Liver (tissue), 9 donors: ENCODE results near the gene CPOX. TPM values are rescaled to one million over a fixed set of nuclear protein-coding genes. Genes with fewer than 3 reads are reported as not detected.

Source experiments
- DNase-seq: peaks from one replicate; pipeline ENCODE4 v3.0.0-alpha.2; 2017; ENCODE audit warnings: low spot score
- H3K27ac ChIP-seq, 2 donors: one replicate each; pipeline ENCODE4 v1.7.0; 2013; ENCODE audit warnings: inconsistent platforms in 2 of 2, low read length in 2 of 2, control low read depth in 1 of 2, low read depth in 1 of 2, mild to moderate bottlenecking in 1 of 2
- H3K27me3 ChIP-seq, 4 donors: one replicate each; pipeline versions ENCODE4 v1.6.1 to v1.7.0; 2013; ENCODE audit warnings: low read length in 3 of 4, inconsistent platforms in 1 of 4, mild to moderate bottlenecking in 1 of 4, moderate library complexity in 1 of 4; ENCODE audit not compliant: control insufficient read depth in 4 of 4, insufficient read depth in 4 of 4
- H3K36me3 ChIP-seq, 4 donors: one replicate each; pipeline versions ENCODE4 v1.6.1 to v1.7.0; 2013; ENCODE audit warnings: low read length in 3 of 4, mild to moderate bottlenecking in 3 of 4, low read depth in 1 of 4, moderate library complexity in 1 of 4; ENCODE audit not compliant: control insufficient read depth in 4 of 4, insufficient read depth in 3 of 4
- H3K4me1 ChIP-seq, 4 donors: one replicate each; pipeline versions ENCODE4 v1.6.1 to v1.7.0; 2013; ENCODE audit warnings: low read length in 3 of 4, mild to moderate bottlenecking in 3 of 4, moderate library complexity in 1 of 4; ENCODE audit not compliant: control insufficient read depth in 4 of 4, insufficient read depth in 4 of 4
- H3K4me3 ChIP-seq, 3 donors: one replicate each; pipeline versions ENCODE4 v1.6.1 to v1.7.0; 2013; ENCODE audit warnings: low read length in 3 of 3, control low read depth in 1 of 3, low read depth in 1 of 3, mild to moderate bottlenecking in 1 of 3
- H3K9ac ChIP-seq, 2 donors: one replicate each; pipeline ENCODE4 v1.7.0; 2013; ENCODE audit warnings: low read length in 2 of 2, mild to moderate bottlenecking in 2 of 2, moderate library complexity in 2 of 2, control low read depth in 1 of 2, low read depth in 1 of 2
- H3K9me3 ChIP-seq, 4 donors: one replicate each; pipeline versions ENCODE4 v1.6.1 to v1.7.0; 2013; ENCODE audit warnings: low read length in 3 of 4; ENCODE audit not compliant: control insufficient read depth in 4 of 4
- EGR1 ChIP-seq, 2 donors: IDR thresholded peaks; 2 replicates each; pipeline ENCODE4 v1.6.1; 2016 to 2018; ENCODE audit warnings: antibody characterized with exemption in 2 of 2, low read depth in 2 of 2
- FOXA1 ChIP-seq: IDR thresholded peaks from 2 replicates; pipeline ENCODE4 v1.6.1; 2016; ENCODE audit warnings: antibody characterized with exemption
- GABPA ChIP-seq, 2 donors: IDR thresholded peaks in 1 of 2; conservative IDR thresholded peaks in 1 of 2; 2 replicates each; pipeline ENCODE4 v1.6.1; 2016; ENCODE audit warnings: antibody characterized with exemption in 2 of 2, mild to moderate bottlenecking in 1 of 2, moderate library complexity in 1 of 2
- HNF4A ChIP-seq, 2 donors: conservative IDR thresholded peaks; 2 replicates each; pipeline ENCODE4 v1.6.1; 2016; ENCODE audit warnings: antibody characterized with exemption in 2 of 2, mild to moderate bottlenecking in 2 of 2
- HNF4G ChIP-seq: IDR thresholded peaks from 2 replicates; pipeline ENCODE4 v1.6.1; 2016; ENCODE audit warnings: antibody characterized with exemption
- JUND ChIP-seq, 2 donors: IDR thresholded peaks; 2 replicates each; pipeline ENCODE4 v1.6.1; 2016; ENCODE audit warnings: antibody characterized with exemption in 2 of 2
- NR2F2 ChIP-seq: IDR thresholded peaks from 2 replicates; pipeline ENCODE4 v1.6.1; 2016; ENCODE audit warnings: antibody characterized with exemption
- RAD21 ChIP-seq, 2 donors: IDR thresholded peaks; 2 replicates each; pipeline ENCODE4 v1.6.1; 2016; ENCODE audit warnings: antibody characterized with exemption in 2 of 2, mild to moderate bottlenecking in 2 of 2
- RXRA ChIP-seq, 2 donors: IDR thresholded peaks; 2 replicates each; pipeline ENCODE4 v1.6.1; 2017 to 2018; ENCODE audit warnings: antibody characterized with exemption in 2 of 2, mild to moderate bottlenecking in 1 of 2
- SP1 ChIP-seq: IDR thresholded peaks from 2 replicates; pipeline ENCODE4 v1.6.1; 2018; ENCODE audit warnings: antibody characterized with exemption, mild to moderate bottlenecking
- TAF1 ChIP-seq: conservative IDR thresholded peaks from 2 replicates; pipeline ENCODE4 v1.6.1; 2016; ENCODE audit warnings: antibody characterized with exemption, mild to moderate bottlenecking
- YY1 ChIP-seq: IDR thresholded peaks from 2 replicates; pipeline ENCODE4 v1.6.1; 2016; ENCODE audit warnings: antibody characterized with exemption, mild to moderate bottlenecking
- WGBS: extraction: QIAGEN DNeasy Blood & Tissue Kit; methylation state at CpG from one replicate; pipeline ENCODE4 v1.1.7; 2013; 5-methylcytosine and 5-hydroxymethylcytosine counted together
- polyA plus RNA-seq, 2 donors: library from polyadenylated mRNA; stranded (reverse) in 1 of 2; unstranded in 1 of 2; fragments of 200-250 nt in 1 of 2; fragments of >200 nt in 1 of 2; fragmentation: Nextera tagmentation in 1 of 2; extraction: Ambion mirVana in 1 of 2; gene quantifications; one replicate each; pipeline versions ENCODE4 v1.2.1 to v1.2.3, GENCODE V29; 2013 to 2015
- total RNA-seq, 2 donors: library from RNA; depleted of rRNA; stranded (reverse); fragments of >200 nt; gene quantifications; one replicate each; pipeline ENCODE4 v1.2.3, GENCODE V29; 2014
- TF ChIP-seq, protein P1 (sequence below): IDR thresholded peaks from 2 replicates; pipeline ENCODE4 v1.6.1; 2016; ENCODE audit warnings: antibody characterized with exemption
- TF ChIP-seq, protein P2 (sequence below): fragments of 150-350 bp; IDR thresholded peaks from 2 replicates; pipeline ENCODE4 v1.5.1; 2017; ENCODE audit warnings: improper control_type of control experiment, low read depth, low read length; ENCODE audit not compliant: missing input control
- TF ChIP-seq, protein P3 (sequence below): IDR thresholded peaks from 2 replicates; pipeline ENCODE4 v1.6.1; 2016; ENCODE audit warnings: antibody characterized with exemption
- donor health status: healthy.
- donor health status: healthy.
- donor health status: healthy.
- donor health status: healthy.
- donor health status: healthy.

CPOX gene
- total and polyA plus RNA-seq, 4 donors, result 8.8 to 280 (median 16.3) TPM

DNA sequence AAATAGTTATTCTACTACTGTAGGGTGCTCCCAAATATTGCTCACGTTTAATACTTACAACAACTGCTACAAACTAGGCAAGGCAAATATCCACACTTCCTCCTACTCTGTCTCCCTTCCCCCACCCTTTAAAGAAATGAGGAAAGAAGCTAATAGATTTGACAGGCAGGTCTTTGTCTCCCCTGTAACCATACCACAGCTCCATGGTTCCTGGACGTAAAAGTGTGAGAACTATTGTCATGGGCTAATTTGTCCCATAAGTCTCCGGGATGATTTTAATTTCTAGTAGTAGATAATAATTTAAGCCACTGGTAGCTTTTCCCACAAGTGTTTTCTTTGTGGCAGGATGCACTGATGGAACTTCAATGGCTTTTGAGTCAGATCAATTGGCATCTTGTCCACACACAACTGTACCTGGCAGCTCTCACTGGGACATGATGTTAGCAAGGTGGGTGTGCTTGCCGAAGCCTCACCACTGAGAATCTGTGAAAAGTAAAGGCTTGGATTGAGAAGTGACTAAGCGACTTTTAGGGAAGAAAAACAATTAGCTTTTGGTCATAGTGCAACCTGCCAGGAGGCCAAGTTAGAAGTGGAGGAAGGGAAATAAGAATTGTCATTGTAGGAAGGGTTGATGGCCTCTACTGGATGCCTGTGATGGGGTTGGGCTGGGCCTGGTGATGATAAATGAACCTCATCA, 1.4 kb upstream of the CPOX start:
- no peak for TF ChIP-seq SP1
- TF ChIP-seq, protein P1, sequence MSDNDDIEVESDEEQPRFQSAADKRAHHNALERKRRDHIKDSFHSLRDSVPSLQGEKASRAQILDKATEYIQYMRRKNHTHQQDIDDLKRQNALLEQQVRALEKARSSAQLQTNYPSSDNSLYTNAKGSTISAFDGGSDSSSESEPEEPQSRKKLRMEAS, result no peak
- TF ChIP-seq FOXA1, result no peak
- TF ChIP-seq, protein P2, sequence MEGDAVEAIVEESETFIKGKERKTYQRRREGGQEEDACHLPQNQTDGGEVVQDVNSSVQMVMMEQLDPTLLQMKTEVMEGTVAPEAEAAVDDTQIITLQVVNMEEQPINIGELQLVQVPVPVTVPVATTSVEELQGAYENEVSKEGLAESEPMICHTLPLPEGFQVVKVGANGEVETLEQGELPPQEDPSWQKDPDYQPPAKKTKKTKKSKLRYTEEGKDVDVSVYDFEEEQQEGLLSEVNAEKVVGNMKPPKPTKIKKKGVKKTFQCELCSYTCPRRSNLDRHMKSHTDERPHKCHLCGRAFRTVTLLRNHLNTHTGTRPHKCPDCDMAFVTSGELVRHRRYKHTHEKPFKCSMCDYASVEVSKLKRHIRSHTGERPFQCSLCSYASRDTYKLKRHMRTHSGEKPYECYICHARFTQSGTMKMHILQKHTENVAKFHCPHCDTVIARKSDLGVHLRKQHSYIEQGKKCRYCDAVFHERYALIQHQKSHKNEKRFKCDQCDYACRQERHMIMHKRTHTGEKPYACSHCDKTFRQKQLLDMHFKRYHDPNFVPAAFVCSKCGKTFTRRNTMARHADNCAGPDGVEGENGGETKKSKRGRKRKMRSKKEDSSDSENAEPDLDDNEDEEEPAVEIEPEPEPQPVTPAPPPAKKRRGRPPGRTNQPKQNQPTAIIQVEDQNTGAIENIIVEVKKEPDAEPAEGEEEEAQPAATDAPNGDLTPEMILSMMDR, result no peak
- no peak for TF ChIP-seq EGR1 (IDR thresholded peaks at IDR 0.05; ENCODE audit: low read depth in 2 of 2)
- no peak for TF ChIP-seq YY1
- no peak for TF ChIP-seq RXRA (IDR thresholded peaks at IDR 0.05)
- no peak for TF ChIP-seq HNF4A (conservative IDR thresholded peaks at IDR 0.05)
- TF ChIP-seq, protein P3, sequence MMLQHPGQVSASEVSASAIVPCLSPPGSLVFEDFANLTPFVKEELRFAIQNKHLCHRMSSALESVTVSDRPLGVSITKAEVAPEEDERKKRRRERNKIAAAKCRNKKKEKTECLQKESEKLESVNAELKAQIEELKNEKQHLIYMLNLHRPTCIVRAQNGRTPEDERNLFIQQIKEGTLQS, result no peak
- TF ChIP-seq GABPA (IDR thresholded peaks at IDR 0.05 in 1 of 2, conservative IDR thresholded peaks at IDR 0.05 in 1 of 2), result no peak
- Histone ChIP-seq H3K36me3 (peaks cover 0 to 7% (median 6%) of the 10 kb centered on the region in 4 donors), H3K9me3 (no peaks in the 10 kb centered on the region), H3K27ac (peak overlapping the region in 1 of 2 donors; percentile 58), H3K4me3 (no peak overlapping the region), H3K4me1 (peaks cover 3 to 64% (median 38%) of the 10 kb centered on the region in 4 donors), H3K27me3 (no peaks in the 10 kb centered on the region), H3K9ac (no peak overlapping the region)
- DNase-seq, result no peak
- WGBS, result 67% methylated on average over 5 of the region's 5 CpGs

DNA sequence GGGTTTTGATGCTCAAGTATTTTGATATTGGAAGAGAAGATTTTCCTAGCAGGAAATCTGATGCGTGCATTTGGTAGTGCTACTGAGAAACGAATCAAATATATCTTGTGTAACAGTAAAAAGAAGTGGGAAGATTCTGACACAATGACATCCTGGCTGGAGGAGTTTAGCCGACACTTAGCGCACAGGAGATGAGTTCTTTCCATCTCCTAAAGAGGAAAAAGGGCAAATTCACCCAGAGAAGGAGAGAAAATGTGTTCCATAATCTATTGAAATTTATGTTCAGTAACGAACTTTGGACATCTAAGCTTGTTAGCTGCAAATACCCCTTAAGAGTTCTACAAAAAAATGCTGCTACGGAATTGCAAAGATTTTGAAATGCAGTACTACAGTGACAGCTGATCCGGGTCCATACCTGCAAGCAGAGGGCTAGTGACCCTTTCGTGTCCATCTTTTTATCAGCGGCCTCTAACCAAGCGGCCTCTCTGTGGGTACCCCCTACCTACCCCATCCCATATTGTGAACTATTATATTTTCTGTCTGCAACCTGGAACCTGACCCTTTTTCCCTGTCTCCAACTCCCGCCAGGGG, 971 bp downstream of the CPOX start:
- no peaks in the 10 kb centered on the region for H3K27me3 ChIP-seq
- no peak for DNase-seq
- 11% methylated on average over 11 of the region's 11 CpGs for WGBS

More for the DNA sequence above, 971 bp downstream of the CPOX start:
- Histone ChIP-seq H3K4me3 (peak overlapping the region; percentile 60 to 88 (median 80)), H3K36me3 (peaks cover 0 to 17% (median 13%) of the 10 kb centered on the region in 4 donors), H3K9ac (peak overlapping the region; percentile 45 to 58), H3K4me1 (peaks cover 3 to 48% (median 31%) of the 10 kb centered on the region in 4 donors), H3K9me3 (no peaks in the 10 kb centered on the region), H3K27ac (peak overlapping the region in 1 of 2 donors; percentile 87)
- TF ChIP-seq EGR1 (IDR thresholded peaks at IDR 0.05; ENCODE audit: low read depth in 2 of 2) (no peak), TAF1 (no peak), FOXA1 (no peak), SP1 (no peak), RXRA (IDR thresholded peaks at IDR 0.05) (no peak), HNF4G (no peak), NR2F2 (no peak), HNF4A (conservative IDR thresholded peaks at IDR 0.05) (no peak), JUND (IDR thresholded peaks at IDR 0.05) (no peak), RAD21 (IDR thresholded peaks at IDR 0.05) (no peak), YY1 (no peak)
- TF ChIP-seq, protein P2, result no peak
- TF ChIP-seq, protein P3, result no peak
